ENCODE measurements around the gene LCN10. TPM values are rescaled to one million over a fixed set of nuclear protein-coding genes. Genes with fewer than 3 reads are reported as not detected.

LCN10 gene
- total RNA-seq, 1 experiment from 2014 or later = not detected

- Histone ChIP-seq H3K27me3 (ENCODE audit: low read length) (no peaks in the 10 kb centered on the region), H3K9ac (ENCODE audit: low read length) (no peak overlapping the region), H3K4me3 (ENCODE audit: low read length) (no peak overlapping the region), H3K4me2 (ENCODE audit: low read length) (no peak overlapping the region), H3K4me1 (ENCODE audit: insufficient read depth, low read length) (peaks cover 15% of the 10 kb centered on the region), H3K79me2 (ENCODE audit: low read length) (peaks cover 37% of the 10 kb centered on the region), H3K9me3 (ENCODE audit: low read length) (no peaks in the 10 kb centered on the region), H3K27ac (ENCODE audit: low read length) (no peak overlapping the region), H2AFZ (ENCODE audit: low read length) (no peak overlapping the region), H3K9me2 (replicated peaks; ENCODE audit: low read length) (no peaks in the 10 kb centered on the region), H3K36me3 (ENCODE audit: low read depth, low read length) (peaks cover 34% of the 10 kb centered on the region), H4K20me1 (ENCODE audit: low read length) (peaks cover 49% of the 10 kb centered on the region), H3F3A (ENCODE audit: low read length, unreplicated experiment) (peaks cover 21% of the 10 kb centered on the region)
- DNase-seq (no peak), ATAC-seq (no peak; the same call in 1 of the 2 replicates)
- no peak for TF ChIP-seq EZH2 (IDR thresholded peaks at IDR 0.05; ENCODE audit: low read length, unreplicated experiment)
- TF ChIP-seq EZH2phosphoT487 (IDR thresholded peaks at IDR 0.05; ENCODE audit: borderline replicate concordance, low read length) = no peak
- TF ChIP-seq CTCF (conservative IDR thresholded peaks at IDR 0.05; ENCODE audit: low read depth, low read length) = no peak
- no TSS peak for BruUV-seq (replicated peaks)
- POLR2A ChIA-PET (ENCODE audit: unreplicated experiment) = no interaction called here
- CTCF ChIA-PET = no interaction called here
- intact Hi-C loops (cut with micrococcal nuclease) = no loop called here
These were observed 20.4 kb downstream of the LCN10 start for GRCh38 chr9:136722093-136722968.

GRCh38 chr9:136721339-136722092, 21.2 kb downstream of the LCN10 start:
- peaks cover 29% of the 10 kb centered on the region for H3K36me3 ChIP-seq (ENCODE audit: low read depth, low read length)

More at GRCh38 chr9:136721339-136722092, 21.2 kb downstream of the LCN10 start:
- peaks cover 17% of the 10 kb centered on the region for H3F3A ChIP-seq (ENCODE audit: low read length, unreplicated experiment)
- DNase-seq = peak; percentile 12
- H3K4me3 ChIP-seq (ENCODE audit: low read length) = no peak overlapping the region
- no peaks in the 10 kb centered on the region for H3K9me3 ChIP-seq (ENCODE audit: low read length)
- ATAC-seq = peak; percentile 29
- peaks cover 29% of the 10 kb centered on the region for H3K79me2 ChIP-seq (ENCODE audit: low read length)
- intact Hi-C loops (cut with micrococcal nuclease) = no loop called here
- H3K4me1 ChIP-seq (ENCODE audit: insufficient read depth, low read length) = peaks cover 13% of the 10 kb centered on the region
- no peak overlapping the region for H3K4me2 ChIP-seq (ENCODE audit: low read length)
- no peaks in the 10 kb centered on the region for H3K27me3 ChIP-seq (ENCODE audit: low read length)
- CTCF ChIA-PET = no interaction called here
- TF ChIP-seq CTCF (conservative IDR thresholded peaks at IDR 0.05; ENCODE audit: low read depth, low read length) = no peak
- no peak for TF ChIP-seq EZH2phosphoT487 (IDR thresholded peaks at IDR 0.05; ENCODE audit: borderline replicate concordance, low read length)
- TF ChIP-seq EZH2 (IDR thresholded peaks at IDR 0.05; ENCODE audit: low read length, unreplicated experiment) = no peak
- H3K9me2 ChIP-seq (replicated peaks; ENCODE audit: low read length) = no peaks in the 10 kb centered on the region
- BruUV-seq (replicated peaks) = no TSS peak
- H3K9ac ChIP-seq (ENCODE audit: low read length) = no peak overlapping the region
- peaks cover 41% of the 10 kb centered on the region for H4K20me1 ChIP-seq (ENCODE audit: low read length)
- POLR2A ChIA-PET (ENCODE audit: unreplicated experiment) = no interaction called here
- no peak overlapping the region for H3K27ac ChIP-seq (ENCODE audit: low read length)
- H2AFZ ChIP-seq (ENCODE audit: low read length) = no peak overlapping the region

Data from PC-3 (cell line).